PFSK-1 (cell line): ENCODE data around the gene ARHGAP27.

Experiments
- FOXP2 ChIP-seq: optimal IDR thresholded peaks from 2 replicates; pipeline ENCODE3; 2011; ENCODE audit warnings: borderline replicate concordance, control low read depth, inconsistent platforms; ENCODE audit not compliant: insufficient read depth; ENCODE audit errors: extremely low read length, extremely low read depth
- POLR2AphosphoS5 ChIP-seq: IDR thresholded peaks from 2 replicates; pipeline ENCODE4 v1.6.1; 2012; ENCODE audit warnings: low read depth, mild to moderate bottlenecking, control low read depth, low read length, moderate library complexity
- SIN3A ChIP-seq: IDR thresholded peaks from 2 replicates; pipeline ENCODE4 v1.6.1; 2012; ENCODE audit warnings: mild to moderate bottlenecking, low read length, moderate library complexity, borderline replicate concordance; ENCODE audit not compliant: insufficient read depth
- TAF1 ChIP-seq: IDR thresholded peaks from 2 replicates; pipeline ENCODE4 v1.6.1; 2012; ENCODE audit warnings: low read length, control low read depth, borderline replicate concordance; ENCODE audit not compliant: insufficient read depth
- TF ChIP-seq, protein P1 (sequence below), 2 experiments: IDR thresholded peaks; 2 replicates each; pipeline versions ENCODE4 v1.6.1 to v1.8.0; 2011 to 2012; ENCODE audit warnings: low read depth in 2 of 2, low read length in 2 of 2, control low read depth in 1 of 2, inconsistent platforms in 1 of 2, mild to moderate bottlenecking in 1 of 2, moderate library complexity in 1 of 2; ENCODE audit not compliant: insufficient read depth in 1 of 2

DNA sequence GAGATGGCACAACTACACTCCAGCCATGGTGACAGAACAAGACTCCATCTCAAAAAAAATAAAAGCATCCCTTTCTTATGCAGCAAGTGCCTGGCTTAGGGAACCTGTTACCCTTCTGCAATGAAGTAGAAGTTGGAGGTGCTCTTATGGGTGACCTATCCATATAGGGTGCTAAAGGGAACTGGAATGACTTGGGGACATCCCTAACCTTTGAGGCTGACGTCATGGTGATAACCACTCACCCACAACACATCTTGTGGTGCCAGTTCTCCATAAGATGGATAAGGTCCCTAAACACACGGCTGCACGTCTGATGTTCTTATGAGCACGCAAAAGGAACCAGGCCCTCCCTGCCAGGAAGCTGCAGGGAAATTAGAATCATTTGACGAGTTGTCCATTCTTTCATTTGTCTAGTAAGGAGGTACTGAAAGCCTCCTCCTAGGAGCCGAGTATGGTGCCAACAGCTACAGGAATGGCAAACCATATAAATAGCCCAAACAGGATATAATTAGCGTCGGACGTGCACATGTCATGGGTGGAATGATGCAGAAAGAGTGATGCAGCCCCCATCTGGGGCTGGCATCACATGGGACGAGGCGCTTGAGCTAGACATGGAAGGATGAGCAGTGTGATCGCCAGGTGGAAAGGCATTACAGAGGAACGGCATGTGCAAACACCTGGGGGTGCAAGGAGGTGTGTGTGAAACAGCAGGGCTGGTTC, 52.5 kb downstream of the ARHGAP27 start:
- TF ChIP-seq, protein P1, sequence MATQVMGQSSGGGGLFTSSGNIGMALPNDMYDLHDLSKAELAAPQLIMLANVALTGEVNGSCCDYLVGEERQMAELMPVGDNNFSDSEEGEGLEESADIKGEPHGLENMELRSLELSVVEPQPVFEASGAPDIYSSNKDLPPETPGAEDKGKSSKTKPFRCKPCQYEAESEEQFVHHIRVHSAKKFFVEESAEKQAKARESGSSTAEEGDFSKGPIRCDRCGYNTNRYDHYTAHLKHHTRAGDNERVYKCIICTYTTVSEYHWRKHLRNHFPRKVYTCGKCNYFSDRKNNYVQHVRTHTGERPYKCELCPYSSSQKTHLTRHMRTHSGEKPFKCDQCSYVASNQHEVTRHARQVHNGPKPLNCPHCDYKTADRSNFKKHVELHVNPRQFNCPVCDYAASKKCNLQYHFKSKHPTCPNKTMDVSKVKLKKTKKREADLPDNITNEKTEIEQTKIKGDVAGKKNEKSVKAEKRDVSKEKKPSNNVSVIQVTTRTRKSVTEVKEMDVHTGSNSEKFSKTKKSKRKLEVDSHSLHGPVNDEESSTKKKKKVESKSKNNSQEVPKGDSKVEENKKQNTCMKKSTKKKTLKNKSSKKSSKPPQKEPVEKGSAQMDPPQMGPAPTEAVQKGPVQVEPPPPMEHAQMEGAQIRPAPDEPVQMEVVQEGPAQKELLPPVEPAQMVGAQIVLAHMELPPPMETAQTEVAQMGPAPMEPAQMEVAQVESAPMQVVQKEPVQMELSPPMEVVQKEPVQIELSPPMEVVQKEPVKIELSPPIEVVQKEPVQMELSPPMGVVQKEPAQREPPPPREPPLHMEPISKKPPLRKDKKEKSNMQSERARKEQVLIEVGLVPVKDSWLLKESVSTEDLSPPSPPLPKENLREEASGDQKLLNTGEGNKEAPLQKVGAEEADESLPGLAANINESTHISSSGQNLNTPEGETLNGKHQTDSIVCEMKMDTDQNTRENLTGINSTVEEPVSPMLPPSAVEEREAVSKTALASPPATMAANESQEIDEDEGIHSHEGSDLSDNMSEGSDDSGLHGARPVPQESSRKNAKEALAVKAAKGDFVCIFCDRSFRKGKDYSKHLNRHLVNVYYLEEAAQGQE (IDR thresholded peaks at IDR 0.05; ENCODE audit: insufficient read depth in 1 of 2, low read depth in 2 of 2, low read length in 2 of 2): no peak
- TF ChIP-seq POLR2AphosphoS5: no peak
- TF ChIP-seq TAF1: no peak
- TF ChIP-seq SIN3A: no peak
- TF ChIP-seq FOXP2: no peak
